ENCODE measurements around the gene ALKBH7. TPM values are rescaled to one million over a fixed set of nuclear protein-coding genes. Genes with fewer than 3 reads are reported as not detected.
A peak's percentile ranks its signal among the peaks of the same experiment; 100 is the strongest.

ALKBH7 gene
- total and polyA plus RNA-seq, 2 of the 13 experiments (the other 11 are each of a cell fraction or from before 2014, with no cell fraction given): 29.6 to 45.9 TPM

- TF ChIP-seq NPAS2 (CRISPR knock-in tag; IDR thresholded peaks at IDR 0.05; ENCODE audit: borderline replicate concordance): no peak
- TF ChIP-seq ZSCAN21 (CRISPR knock-in tag; IDR thresholded peaks at IDR 0.05; ENCODE audit: borderline replicate concordance): peak; percentile 92
- no peak for TF ChIP-seq U2AF2 (IDR thresholded peaks at IDR 0.05; ENCODE audit: low read depth, low read length)
- TF ChIP-seq MXI1 (IDR thresholded peaks at IDR 0.05; ENCODE audit: borderline replicate concordance, low read depth, low read length): no peak
- TF ChIP-seq RAD51 (IDR thresholded peaks at IDR 0.05; ENCODE audit: borderline replicate concordance): no peak
- TF ChIP-seq POLR2A (IDR thresholded peaks at IDR 0.05; ENCODE audit: insufficient read depth in 1 of 2, low read depth in 2 of 2, low read length in 2 of 2): peak; percentile 62 to 63
- no peak; the same call in 1 of the 2 replicates for TF ChIP-seq ZNF766 (CRISPR knock-in tag; IDR thresholded peaks at IDR 0.05; ENCODE audit: borderline replicate concordance)
- TF ChIP-seq FIP1L1 (IDR thresholded peaks at IDR 0.05; ENCODE audit: borderline replicate concordance, insufficient read depth, low read depth, low read length): 0 out of 2 replicates have a peak, but pooled peaks have one; percentile 51
- peak; percentile 55 for TF ChIP-seq NR2F6 (IDR thresholded peaks at IDR 0.05)
- TF ChIP-seq NR2F6 (CRISPR knock-in tag; IDR thresholded peaks at IDR 0.05): peak; percentile 72; the same call in 1 of the 2 replicates
- TF ChIP-seq ZNF660 (CRISPR knock-in tag; IDR thresholded peaks at IDR 0.05; ENCODE audit: borderline replicate concordance, low read depth): no peak
- TF ChIP-seq ZNF513 (CRISPR knock-in tag; conservative IDR thresholded peaks at IDR 0.05): no peak
- 0 out of 2 replicates have a peak, but pooled peaks have one; percentile 20 for TF ChIP-seq KDM3A (CRISPR knock-in tag; IDR thresholded peaks at IDR 0.05; ENCODE audit: low read depth)
- TF ChIP-seq ZNF138 (CRISPR knock-in tag; IDR thresholded peaks at IDR 0.05; ENCODE audit: low read depth): no peak
- TF ChIP-seq ATF5 (CRISPR knock-in tag; IDR thresholded peaks at IDR 0.05; ENCODE audit: low read depth): no peak
- no peak for TF ChIP-seq ZNF24 (IDR thresholded peaks at IDR 0.05)
- TF ChIP-seq MTERF4 (CRISPR knock-in tag; IDR thresholded peaks at IDR 0.05): no peak
- TF ChIP-seq MATR3 (CRISPR knock-in tag; IDR thresholded peaks at IDR 0.05): no peak
- TF ChIP-seq RBAK (CRISPR knock-in tag; IDR thresholded peaks at IDR 0.05): no peak
- TF ChIP-seq ZNF737 (CRISPR knock-in tag; IDR thresholded peaks at IDR 0.05; ENCODE audit: borderline replicate concordance): no peak
- TF ChIP-seq CC2D1A (CRISPR knock-in tag; IDR thresholded peaks at IDR 0.05): no peak
- TF ChIP-seq MEIS2 (CRISPR knock-in tag; IDR thresholded peaks at IDR 0.05): peak; percentile 39; the same call in 1 of the 2 replicates
- no peak for TF ChIP-seq ZKSCAN1 (IDR thresholded peaks at IDR 0.05; ENCODE audit: low read length)
- TF ChIP-seq ETV6 (CRISPR knock-in tag; conservative IDR thresholded peaks at IDR 0.05): 0 out of 2 replicates have a peak, but pooled peaks have one; percentile 56
- TF ChIP-seq ZNF687 (CRISPR knock-in tag; IDR thresholded peaks at IDR 0.05): peak; percentile 75
- TF ChIP-seq ATF7-NPFF (CRISPR knock-in tag; IDR thresholded peaks at IDR 0.05; ENCODE audit: low read depth): no peak; the same call in 1 of the 2 replicates
Measured at GRCh38 chr19:6372594-6373095, at the start of gene ALKBH7 (continued).
